ENCODE data around the gene SKI.

Gene SKI

GRCh38 chr1:2228157-2228594, at the start of gene SKI:
TSS of gene SKI (plus strand) at chr1:2228319. CDS start at chr1:2228767, 448 bp downstream.
- DNase-seq: no peak

- no peak for DNase-seq
Observed at GRCh38 chr1:2178875-2179274, 49.2 kb upstream of the SKI start.

GRCh38 chr1:2179283-2180013, 48.7 kb upstream of the SKI start:
- DNase-seq: peak; percentile 83

- no peak for DNase-seq
Observed at GRCh38 chr1:2180297-2181245, 47.5 kb upstream of the SKI start.

- DNase-seq: no peak
Observed at GRCh38 chr1:2181271-2181670, 46.8 kb upstream of the SKI start.

GRCh38 chr1:2181752-2182151, 46.4 kb upstream of the SKI start:
- no peak for DNase-seq

GRCh38 chr1:2182376-2182775, 45.7 kb upstream of the SKI start:
- no peak for DNase-seq

- DNase-seq: no peak
Observed at GRCh38 chr1:2183937-2184334, 44.2 kb upstream of the SKI start.

- no peak for DNase-seq
Observed at GRCh38 chr1:2184531-2184930, 43.6 kb upstream of the SKI start.

- no peak for DNase-seq
Observed at GRCh38 chr1:2184934-2185333, 43.2 kb upstream of the SKI start.

GRCh38 chr1:2185880-2186855, 42.0 kb upstream of the SKI start:
- no peak for DNase-seq

- no peak for DNase-seq
Observed at GRCh38 chr1:2186901-2187300, 41.2 kb upstream of the SKI start.

GRCh38 chr1:2187619-2188018, 40.5 kb upstream of the SKI start:
- no peak for DNase-seq

GRCh38 chr1:2188336-2188735, 39.8 kb upstream of the SKI start:
- no peak for DNase-seq

GRCh38 chr1:2189459-2190425, 38.4 kb upstream of the SKI start:
- DNase-seq: peak; percentile 86

GRCh38 chr1:2190491-2190976, 37.6 kb upstream of the SKI start:
- DNase-seq: no peak

GRCh38 chr1:2192031-2192995, 35.8 kb upstream of the SKI start:
- no peak for DNase-seq

GRCh38 chr1:2193514-2194281, 34.4 kb upstream of the SKI start:
- no peak for DNase-seq

- peak; percentile 38 for DNase-seq
Observed at GRCh38 chr1:2194319-2194897, 33.7 kb upstream of the SKI start, which contains the start of gene FAAP20. TSS of gene FAAP20 (minus strand) at chr1:2194772. CDS start at chr1:2194749, 23 bp downstream.

Data from NCI-H1436 (cell line).